GM21390 (cell line): ENCODE data around the gene ACO2.

ENCODE experiments used
- ATAC-seq: cut with Tn5 transposase; IDR thresholded peaks from one replicate; pipeline ENCODE4 v1.9.1; 2021; ENCODE audit not compliant: unreplicated experiment

ACO2 gene

GRCh38 chr22:41518048-41518347 lies 49.1 kb downstream of the ACO2 start:
- no peak for ATAC-seq

GRCh38 chr22:41521126-41521525 lies 52.2 kb downstream of the ACO2 start:
- ATAC-seq: no peak

GRCh38 chr22:41522813-41523212 lies 53.9 kb downstream of the ACO2 start:
- ATAC-seq: no peak

GRCh38 chr22:41523464-41524221 lies 54.7 kb downstream of the ACO2 start:
- no peak for ATAC-seq

- ATAC-seq: no peak
Measured at GRCh38 chr22:41524251-41524661, 55.3 kb downstream of the ACO2 start.

- ATAC-seq: no peak
Measured at GRCh38 chr22:41524809-41525449, 56.0 kb downstream of the ACO2 start.

- no peak for ATAC-seq
Measured at GRCh38 chr22:41525450-41526225, 56.7 kb downstream of the ACO2 start.

- ATAC-seq: no peak
Measured at GRCh38 chr22:41526226-41526829, 57.4 kb downstream of the ACO2 start.

- no peak for ATAC-seq
Measured at GRCh38 chr22:41526830-41527799, 58.2 kb downstream of the ACO2 start.

- no peak for ATAC-seq
Measured at GRCh38 chr22:41528132-41528766, 59.3 kb downstream of the ACO2 start.

- ATAC-seq: no peak
Measured at GRCh38 chr22:41528938-41529561, 60.1 kb downstream of the ACO2 start.

GRCh38 chr22:41530890-41531714 lies 62.2 kb downstream of the ACO2 start:
- ATAC-seq: no peak

- no peak for ATAC-seq
Measured at GRCh38 chr22:41531715-41532477, 63.0 kb downstream of the ACO2 start.

- ATAC-seq: no peak
Measured at GRCh38 chr22:41532908-41533825, 64.2 kb downstream of the ACO2 start.

- no peak for ATAC-seq
Measured at GRCh38 chr22:41534219-41534618, 65.3 kb downstream of the ACO2 start.

- no peak for ATAC-seq
Measured at GRCh38 chr22:41535244-41535643, 66.3 kb downstream of the ACO2 start.

GRCh38 chr22:41537203-41537602 lies 68.3 kb downstream of the ACO2 start:
- no peak for ATAC-seq
